ENCODE measurements around the gene B4GALNT4. TPM values are rescaled to one million over a fixed set of nuclear protein-coding genes. Genes with fewer than 3 reads are reported as not detected.
A peak's percentile ranks its signal among the peaks of the same experiment; 100 is the strongest.

Gene B4GALNT4
- total and polyA plus RNA-seq, 2 of the 13 experiments (the other 11 are each of a cell fraction or from before 2014, with no cell fraction given), result 30.5 to 50.1 TPM

DNA sequence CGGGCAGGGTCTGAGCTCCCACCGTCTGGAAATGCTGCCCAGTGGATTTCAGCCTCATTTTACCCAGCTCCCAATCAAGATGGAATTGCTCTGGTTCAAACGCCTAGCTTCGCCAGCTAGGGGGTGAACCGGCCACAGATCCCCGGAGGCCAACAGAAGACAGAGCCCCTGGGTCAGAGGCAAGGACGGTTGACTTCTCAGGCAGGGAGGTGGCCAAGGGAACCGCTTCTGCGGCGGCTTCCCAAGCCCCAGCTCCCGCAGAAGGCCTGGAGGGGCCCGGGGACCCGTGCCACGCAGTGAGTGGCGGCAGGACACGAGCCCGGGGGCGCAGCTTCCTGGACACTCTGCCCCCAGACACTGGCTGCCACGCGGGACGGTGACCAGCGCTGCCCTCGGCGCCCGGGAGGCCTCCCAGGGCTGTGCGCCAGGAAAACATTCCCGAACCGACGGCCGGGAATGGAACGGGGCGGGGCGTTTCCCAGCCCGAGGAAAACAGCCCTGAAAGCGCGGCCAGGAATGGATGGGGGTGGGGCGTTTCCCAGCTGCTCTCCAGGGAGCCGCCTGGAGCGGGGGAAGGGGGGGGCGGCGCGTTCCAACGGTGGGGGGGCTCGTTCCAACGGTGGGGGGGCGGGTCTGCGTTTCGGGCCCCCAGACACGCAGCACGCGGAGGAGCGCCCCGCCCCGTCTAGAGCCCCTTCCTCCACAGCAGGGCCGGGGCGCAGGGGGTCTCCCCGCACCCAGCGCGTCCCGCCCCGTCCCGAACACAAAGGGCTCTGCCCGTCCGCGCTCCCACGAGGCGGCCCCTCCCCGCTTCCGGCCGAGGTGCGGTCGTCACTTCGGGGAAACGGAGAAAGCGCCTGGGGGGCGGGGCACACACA is 13.5 kb upstream of the B4GALNT4 start (continued):
- TF ChIP-seq, protein P1, sequence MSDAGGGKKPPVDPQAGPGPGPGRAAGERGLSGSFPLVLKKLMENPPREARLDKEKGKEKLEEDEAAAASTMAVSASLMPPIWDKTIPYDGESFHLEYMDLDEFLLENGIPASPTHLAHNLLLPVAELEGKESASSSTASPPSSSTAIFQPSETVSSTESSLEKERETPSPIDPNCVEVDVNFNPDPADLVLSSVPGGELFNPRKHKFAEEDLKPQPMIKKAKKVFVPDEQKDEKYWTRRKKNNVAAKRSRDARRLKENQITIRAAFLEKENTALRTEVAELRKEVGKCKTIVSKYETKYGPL (CRISPR knock-in tag; IDR thresholded peaks at IDR 0.05), result no peak
- TF ChIP-seq SMAD1 (CRISPR knock-in tag; IDR thresholded peaks at IDR 0.05; ENCODE audit: borderline replicate concordance, low read depth) (no peak), ZNF773 (CRISPR knock-in tag; IDR thresholded peaks at IDR 0.05; ENCODE audit: borderline replicate concordance) (no peak), KDM6A (CRISPR knock-in tag; IDR thresholded peaks at IDR 0.05; ENCODE audit: low read depth) (peak; percentile 7; the same call in 1 of the 2 replicates), FOXA3 (CRISPR knock-in tag; IDR thresholded peaks at IDR 0.05) (peak; percentile 17; the same call in 1 of the 2 replicates), ATF1 (CRISPR knock-in tag; IDR thresholded peaks at IDR 0.05) (no peak), GABPB1 (CRISPR knock-in tag; IDR thresholded peaks at IDR 0.05) (peak; percentile 86), ZBTB1 (CRISPR knock-in tag; IDR thresholded peaks at IDR 0.05; ENCODE audit: borderline replicate concordance) (peak; percentile 84; the same call in 1 of the 2 replicates), ZNF205 (CRISPR knock-in tag; IDR thresholded peaks at IDR 0.05) (no peak), RORA (CRISPR knock-in tag; IDR thresholded peaks at IDR 0.05) (no peak), MED8 (CRISPR knock-in tag; IDR thresholded peaks at IDR 0.05; ENCODE audit: insufficient replicate concordance) (no peak), PITX1 (CRISPR knock-in tag; IDR thresholded peaks at IDR 0.05) (no peak), ZNF768 (CRISPR knock-in tag; IDR thresholded peaks at IDR 0.05) (0 out of 2 replicates have a peak, but pooled peaks have one; percentile 38), PAX8 (CRISPR knock-in tag; IDR thresholded peaks at IDR 0.05; ENCODE audit: borderline replicate concordance) (no peak), ZFY (CRISPR knock-in tag; IDR thresholded peaks at IDR 0.05) (peak; percentile 74), ZNF790 (CRISPR knock-in tag; IDR thresholded peaks at IDR 0.05; ENCODE audit: borderline replicate concordance) (no peak), CEBPB (IDR thresholded peaks at IDR 0.05; ENCODE audit: borderline replicate concordance, low read depth, low read length) (no peak), ZNF891 (CRISPR knock-in tag; IDR thresholded peaks at IDR 0.05) (peak; percentile 73; the same call in 1 of the 2 replicates), NFIC (IDR thresholded peaks at IDR 0.05; ENCODE audit: low read length) (no peak), ZNF766 (CRISPR knock-in tag; IDR thresholded peaks at IDR 0.05; ENCODE audit: borderline replicate concordance) (no peak), PHB2 (IDR thresholded peaks at IDR 0.05; ENCODE audit: partially characterized antibody) (no peak), ZNF556 (CRISPR knock-in tag; IDR thresholded peaks at IDR 0.05; ENCODE audit: borderline replicate concordance) (0 out of 2 replicates have a peak, but pooled peaks have one; percentile 54), DPF2 (CRISPR knock-in tag; IDR thresholded peaks at IDR 0.05; ENCODE audit: borderline replicate concordance, low read depth) (no peak; the same call in 1 of the 2 replicates)
- TF ChIP-seq, protein P2, sequence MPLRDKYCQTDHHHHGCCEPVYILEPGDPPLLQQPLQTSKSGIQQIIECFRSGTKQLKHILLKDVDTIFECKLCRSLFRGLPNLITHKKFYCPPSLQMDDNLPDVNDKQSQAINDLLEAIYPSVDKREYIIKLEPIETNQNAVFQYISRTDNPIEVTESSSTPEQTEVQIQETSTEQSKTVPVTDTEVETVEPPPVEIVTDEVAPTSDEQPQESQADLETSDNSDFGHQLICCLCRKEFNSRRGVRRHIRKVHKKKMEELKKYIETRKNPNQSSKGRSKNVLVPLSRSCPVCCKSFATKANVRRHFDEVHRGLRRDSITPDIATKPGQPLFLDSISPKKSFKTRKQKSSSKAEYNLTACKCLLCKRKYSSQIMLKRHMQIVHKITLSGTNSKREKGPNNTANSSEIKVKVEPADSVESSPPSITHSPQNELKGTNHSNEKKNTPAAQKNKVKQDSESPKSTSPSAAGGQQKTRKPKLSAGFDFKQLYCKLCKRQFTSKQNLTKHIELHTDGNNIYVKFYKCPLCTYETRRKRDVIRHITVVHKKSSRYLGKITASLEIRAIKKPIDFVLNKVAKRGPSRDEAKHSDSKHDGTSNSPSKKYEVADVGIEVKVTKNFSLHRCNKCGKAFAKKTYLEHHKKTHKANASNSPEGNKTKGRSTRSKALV (CRISPR knock-in tag; IDR thresholded peaks at IDR 0.05), result no peak
- TF ChIP-seq, protein P3, sequence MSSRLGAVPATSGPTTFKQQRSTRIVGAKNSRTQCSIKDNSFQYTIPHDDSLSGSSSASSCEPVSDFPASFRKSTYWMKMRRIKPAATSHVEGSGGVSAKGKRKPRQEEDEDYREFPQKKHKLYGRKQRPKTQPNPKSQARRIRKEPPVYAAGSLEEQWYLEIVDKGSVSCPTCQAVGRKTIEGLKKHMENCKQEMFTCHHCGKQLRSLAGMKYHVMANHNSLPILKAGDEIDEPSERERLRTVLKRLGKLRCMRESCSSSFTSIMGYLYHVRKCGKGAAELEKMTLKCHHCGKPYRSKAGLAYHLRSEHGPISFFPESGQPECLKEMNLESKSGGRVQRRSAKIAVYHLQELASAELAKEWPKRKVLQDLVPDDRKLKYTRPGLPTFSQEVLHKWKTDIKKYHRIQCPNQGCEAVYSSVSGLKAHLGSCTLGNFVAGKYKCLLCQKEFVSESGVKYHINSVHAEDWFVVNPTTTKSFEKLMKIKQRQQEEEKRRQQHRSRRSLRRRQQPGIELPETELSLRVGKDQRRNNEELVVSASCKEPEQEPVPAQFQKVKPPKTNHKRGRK (CRISPR knock-in tag; IDR thresholded peaks at IDR 0.05), result no peak
